Vagina (tissue), 2 donors: ENCODE results near the gene COL1A2.

ENCODE experiments used
- CTCF ChIP-seq, 3 experiments: fragments of 450-650 bp in 2 of 3; fragments of 200-600 bp in 1 of 3; sonication (generic) in 1 of 3; IDR thresholded peaks; one replicate each; pipeline ENCODE4 v1.5.1; 2017 to 2019; ENCODE audit warnings: antibody characterized with exemption in 3 of 3, mild to moderate bottlenecking in 2 of 3, moderate library complexity in 2 of 3
- POLR2A ChIP-seq, 2 donors: fragments of 450-650 bp; IDR thresholded peaks; one replicate each; pipeline ENCODE4 v1.6.1; 2017; ENCODE audit warnings: antibody characterized with exemption in 2 of 2, mild to moderate bottlenecking in 2 of 2, moderate library complexity in 2 of 2

GRCh38 chr7:94450044-94450697 lies 55.5 kb downstream of the COL1A2 start:
- TF ChIP-seq CTCF (IDR thresholded peaks at IDR 0.05) (no peak), POLR2A (IDR thresholded peaks at IDR 0.05) (no peak)
